WTC11 (cell line): ENCODE results near the gene SH3BP2. TPM values are rescaled to one million over a fixed set of nuclear protein-coding genes. Genes with fewer than 3 reads are reported as not detected.

Experiments used
- ATAC-seq: fragments of 200-7000 bp; cut with Tn5 transposase; 2 replicates; pipeline ENCODE4 v1.10.0; 2021; ENCODE audit warnings: mild to moderate bottlenecking, moderate library complexity
- CTCF ChIA-PET: fragments of 300-600 bp; sonication (Branson Sonifier 250); formaldehyde crosslinking; loops from one replicate; lab custom pipeline; 2021; ENCODE audit warnings: antibody characterized with exemption; lab: Charles Lee
- POLR2A ChIA-PET: fragments of 350-600 bp; sonication (Branson Sonifier 250); formaldehyde crosslinking; loops from one replicate; lab custom pipeline; 2021; ENCODE audit warnings: antibody characterized with exemption; lab: Charles Lee
- DNase-seq: peaks from one replicate; pipeline ENCODE4 v3.0.0; 2021; ENCODE audit warnings: low spot score
- H3K27ac Mint-ChIP-seq: 2 replicates; pipeline ENCODE4 v1.8.0; 2021; ENCODE audit warnings: mixed read lengths
- H3K27me3 Mint-ChIP-seq: 2 replicates; pipeline ENCODE4 v1.8.0; 2021; ENCODE audit warnings: low read depth, mild to moderate bottlenecking, moderate library complexity, mixed read lengths
- H3K36me3 Mint-ChIP-seq: 2 replicates; pipeline ENCODE4 v1.8.0; 2021; ENCODE audit warnings: mixed read lengths
- H3K4me1 Mint-ChIP-seq: 2 replicates; pipeline ENCODE4 v1.8.0; 2022; ENCODE audit warnings: mixed read lengths
- H3K4me3 Mint-ChIP-seq: 2 replicates; pipeline ENCODE4 v1.8.0; 2021; ENCODE audit warnings: mild to moderate bottlenecking, moderate library complexity, mixed read lengths
- H3K9me3 Mint-ChIP-seq: 2 replicates; pipeline ENCODE4 v1.8.0; 2021; ENCODE audit warnings: mixed read lengths
- ARID4B ChIP-seq: sonication (generic); formaldehyde crosslinking; IDR thresholded peaks from 2 replicates; pipeline ENCODE4 v1.8.0; 2023; ENCODE audit warnings: missing genetic modification reagents, mild to moderate bottlenecking, borderline replicate concordance
- CREB1 ChIP-seq: sonication (generic); formaldehyde crosslinking; IDR thresholded peaks from 2 replicates; pipeline ENCODE4 v1.8.0; 2023; ENCODE audit warnings: mild to moderate bottlenecking, missing genetic modification reagents
- CREM ChIP-seq: sonication (generic); formaldehyde crosslinking; IDR thresholded peaks from 2 replicates; pipeline ENCODE4 v1.8.1; 2022; ENCODE audit warnings: mild to moderate bottlenecking, missing genetic modification reagents, moderate library complexity
- E2F1 ChIP-seq: sonication (generic); formaldehyde crosslinking; IDR thresholded peaks from 2 replicates; pipeline ENCODE4 v1.8.0; 2022; ENCODE audit warnings: mild to moderate bottlenecking, missing genetic modification reagents
- JAZF1 ChIP-seq: fragments of 250-450 bp; sonication (Bioruptor Pico); IDR thresholded peaks from 2 replicates; pipeline ENCODE4 v1.9.0; 2021; ENCODE audit warnings: moderate library complexity, mild to moderate bottlenecking, inconsistent platforms
- KAT7 ChIP-seq: sonication (generic); formaldehyde crosslinking; IDR thresholded peaks from 2 replicates; pipeline ENCODE4 v1.8.1; 2023; ENCODE audit warnings: missing genetic modification reagents, mild to moderate bottlenecking, borderline replicate concordance
- NFYB ChIP-seq: sonication (generic); formaldehyde crosslinking; conservative IDR thresholded peaks from 2 replicates; pipeline ENCODE4 v1.8.0; 2022; ENCODE audit warnings: low read depth, missing genetic modification reagents
- NR3C1 ChIP-seq: sonication (generic); formaldehyde crosslinking; conservative IDR thresholded peaks from 2 replicates; pipeline ENCODE4 v1.8.1; 2023; ENCODE audit warnings: low read depth, mild to moderate bottlenecking, missing genetic modification reagents
- OVOL2 ChIP-seq: fragments of 250-450 bp; sonication (Bioruptor Pico); IDR thresholded peaks from 2 replicates; pipeline ENCODE4 v1.9.0; 2021; ENCODE audit warnings: mild to moderate bottlenecking, borderline replicate concordance
- PRRX2 ChIP-seq: fragments of 250-450 bp; sonication (Bioruptor Pico); IDR thresholded peaks from 2 replicates; pipeline ENCODE4 v1.8.0; 2021; ENCODE audit warnings: mild to moderate bottlenecking
- RORB ChIP-seq: fragments of 250-450 bp; sonication (Bioruptor Pico); IDR thresholded peaks from 2 replicates; pipeline ENCODE4 v1.9.0; 2021; ENCODE audit warnings: mild to moderate bottlenecking
- USF1 ChIP-seq: sonication (generic); formaldehyde crosslinking; IDR thresholded peaks from 2 replicates; pipeline ENCODE4 v1.8.0; 2022; ENCODE audit warnings: mild to moderate bottlenecking, missing genetic modification reagents
- ZNF121 ChIP-seq: sonication (generic); formaldehyde crosslinking; IDR thresholded peaks from 2 replicates; pipeline ENCODE4 v1.8.0; 2023; ENCODE audit warnings: missing genetic modification reagents
- ZNF219 ChIP-seq: sonication (generic); formaldehyde crosslinking; IDR thresholded peaks from 2 replicates; pipeline ENCODE4 v1.8.0; 2023; ENCODE audit warnings: missing genetic modification reagents, mild to moderate bottlenecking, borderline replicate concordance
- ZNF232 ChIP-seq: sonication (generic); formaldehyde crosslinking; IDR thresholded peaks from 2 replicates; pipeline ENCODE4 v1.8.0; 2022; ENCODE audit warnings: mild to moderate bottlenecking, missing genetic modification reagents
- ZNF263 ChIP-seq: sonication (generic); formaldehyde crosslinking; IDR thresholded peaks from 2 replicates; pipeline ENCODE4 v1.8.1; 2022; ENCODE audit warnings: low read depth, mild to moderate bottlenecking, moderate library complexity, missing genetic modification reagents
- ZNF416 ChIP-seq: fragments of 250-450 bp; sonication (Bioruptor Pico); IDR thresholded peaks from 2 replicates; pipeline ENCODE4 v1.9.0; 2021; ENCODE audit warnings: mild to moderate bottlenecking, inconsistent platforms
- total RNA-seq: library from RNA; stranded (reverse); gene quantifications from 3 replicates; pipeline ENCODE4 v1.2.3, GENCODE V29; 2021
- TF ChIP-seq, protein P1 (sequence below): fragments of 250-450 bp; sonication (Bioruptor Pico); IDR thresholded peaks from 2 replicates; pipeline ENCODE4 v1.9.0; 2021; ENCODE audit warnings: mild to moderate bottlenecking, borderline replicate concordance
- TF ChIP-seq, protein P2 (sequence below): fragments of 250-450 bp; sonication (Bioruptor Pico); IDR thresholded peaks from 2 replicates; pipeline ENCODE4 v2.1.2; 2022; ENCODE audit warnings: mild to moderate bottlenecking, moderate library complexity
- TF ChIP-seq, protein P3 (sequence below): sonication (generic); formaldehyde crosslinking; IDR thresholded peaks from 2 replicates; pipeline ENCODE4 v1.8.1; 2022; ENCODE audit warnings: low read depth, missing genetic modification reagents, borderline replicate concordance

SH3BP2 gene
- total RNA-seq, 1 experiment from 2014 or later = 49.1 TPM

- TF ChIP-seq, protein P1, sequence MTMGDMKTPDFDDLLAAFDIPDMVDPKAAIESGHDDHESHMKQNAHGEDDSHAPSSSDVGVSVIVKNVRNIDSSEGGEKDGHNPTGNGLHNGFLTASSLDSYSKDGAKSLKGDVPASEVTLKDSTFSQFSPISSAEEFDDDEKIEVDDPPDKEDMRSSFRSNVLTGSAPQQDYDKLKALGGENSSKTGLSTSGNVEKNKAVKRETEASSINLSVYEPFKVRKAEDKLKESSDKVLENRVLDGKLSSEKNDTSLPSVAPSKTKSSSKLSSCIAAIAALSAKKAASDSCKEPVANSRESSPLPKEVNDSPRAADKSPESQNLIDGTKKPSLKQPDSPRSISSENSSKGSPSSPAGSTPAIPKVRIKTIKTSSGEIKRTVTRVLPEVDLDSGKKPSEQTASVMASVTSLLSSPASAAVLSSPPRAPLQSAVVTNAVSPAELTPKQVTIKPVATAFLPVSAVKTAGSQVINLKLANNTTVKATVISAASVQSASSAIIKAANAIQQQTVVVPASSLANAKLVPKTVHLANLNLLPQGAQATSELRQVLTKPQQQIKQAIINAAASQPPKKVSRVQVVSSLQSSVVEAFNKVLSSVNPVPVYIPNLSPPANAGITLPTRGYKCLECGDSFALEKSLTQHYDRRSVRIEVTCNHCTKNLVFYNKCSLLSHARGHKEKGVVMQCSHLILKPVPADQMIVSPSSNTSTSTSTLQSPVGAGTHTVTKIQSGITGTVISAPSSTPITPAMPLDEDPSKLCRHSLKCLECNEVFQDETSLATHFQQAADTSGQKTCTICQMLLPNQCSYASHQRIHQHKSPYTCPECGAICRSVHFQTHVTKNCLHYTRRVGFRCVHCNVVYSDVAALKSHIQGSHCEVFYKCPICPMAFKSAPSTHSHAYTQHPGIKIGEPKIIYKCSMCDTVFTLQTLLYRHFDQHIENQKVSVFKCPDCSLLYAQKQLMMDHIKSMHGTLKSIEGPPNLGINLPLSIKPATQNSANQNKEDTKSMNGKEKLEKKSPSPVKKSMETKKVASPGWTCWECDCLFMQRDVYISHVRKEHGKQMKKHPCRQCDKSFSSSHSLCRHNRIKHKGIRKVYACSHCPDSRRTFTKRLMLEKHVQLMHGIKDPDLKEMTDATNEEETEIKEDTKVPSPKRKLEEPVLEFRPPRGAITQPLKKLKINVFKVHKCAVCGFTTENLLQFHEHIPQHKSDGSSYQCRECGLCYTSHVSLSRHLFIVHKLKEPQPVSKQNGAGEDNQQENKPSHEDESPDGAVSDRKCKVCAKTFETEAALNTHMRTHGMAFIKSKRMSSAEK = no peak
- TF ChIP-seq ZNF219 (CRISPR knock-in tag) (no peak), ZNF263 (no peak)
These were observed 24.3 kb downstream of the SH3BP2 start (continued) for GRCh38 chr4:2817137-2817536.

DNA sequence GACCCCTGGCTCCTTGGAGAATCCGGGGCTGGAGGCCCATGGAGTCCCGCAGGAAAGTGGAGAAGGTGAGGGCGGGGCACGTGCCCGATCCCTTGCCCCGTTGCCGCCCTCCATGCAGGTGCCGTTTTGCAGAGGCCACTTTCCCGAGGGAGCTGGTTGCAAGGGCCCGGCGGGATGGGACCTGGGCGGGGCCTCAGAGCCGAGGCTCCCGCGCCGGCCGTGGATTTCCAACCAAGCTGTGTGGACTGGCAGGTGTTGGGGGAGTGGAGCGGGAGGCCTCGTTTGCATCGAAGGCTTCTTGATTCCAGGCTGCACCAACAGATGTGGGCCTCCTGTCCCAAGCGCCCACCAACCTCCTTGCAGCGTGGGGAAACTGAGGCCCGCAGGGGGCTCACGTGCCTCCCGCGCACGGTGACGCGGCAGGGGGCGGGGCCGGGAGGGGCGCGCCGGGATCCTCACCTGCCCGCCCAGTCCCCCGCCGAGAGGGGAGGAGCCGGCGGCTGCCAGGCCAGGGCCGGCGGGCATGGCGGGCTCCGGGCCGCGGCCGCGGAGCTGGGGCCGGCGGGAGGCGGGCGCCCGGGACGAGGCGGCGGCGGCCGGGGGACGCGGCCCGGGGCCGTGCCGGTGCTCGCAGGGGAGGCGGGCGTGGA is 24.9 kb downstream of the SH3BP2 start:
- peak overlapping the region; percentile 68 for H3K4me3 Mint-ChIP-seq
- H3K9me3 Mint-ChIP-seq = no peaks in the 10 kb centered on the region
- ChIA-PET CTCF (interaction anchor here (0.6 to 1.8 kb wide), 10 partner anchors 17 to 725 kb away, joined by 3 to 17 read pairs (median 3); partner anchors contain the start of genes GRK4, NOP14, SH3BP2 and TNIP2), POLR2A (interaction anchor here (0.6 to 1.2 kb wide), 3 partner anchors 17 to 109 kb away, joined by 3 to 4 read pairs (median 4); no protein-coding TSS in a partner anchor)
- DNase-seq (peak; percentile 65), ATAC-seq (peak; percentile 66)
- H3K27ac Mint-ChIP-seq = no peak overlapping the region
- peaks cover 3% of the 10 kb centered on the region; the same call in 1 of the 2 replicates for H3K36me3 Mint-ChIP-seq
- H3K27me3 Mint-ChIP-seq = peaks cover 10% of the 10 kb centered on the region
- H3K4me1 Mint-ChIP-seq = peaks cover 22% of the 10 kb centered on the region
- TF ChIP-seq CREB1 = 0 out of 2 replicates have a peak, but pooled peaks have one; percentile 44
- TF ChIP-seq, protein P2, sequence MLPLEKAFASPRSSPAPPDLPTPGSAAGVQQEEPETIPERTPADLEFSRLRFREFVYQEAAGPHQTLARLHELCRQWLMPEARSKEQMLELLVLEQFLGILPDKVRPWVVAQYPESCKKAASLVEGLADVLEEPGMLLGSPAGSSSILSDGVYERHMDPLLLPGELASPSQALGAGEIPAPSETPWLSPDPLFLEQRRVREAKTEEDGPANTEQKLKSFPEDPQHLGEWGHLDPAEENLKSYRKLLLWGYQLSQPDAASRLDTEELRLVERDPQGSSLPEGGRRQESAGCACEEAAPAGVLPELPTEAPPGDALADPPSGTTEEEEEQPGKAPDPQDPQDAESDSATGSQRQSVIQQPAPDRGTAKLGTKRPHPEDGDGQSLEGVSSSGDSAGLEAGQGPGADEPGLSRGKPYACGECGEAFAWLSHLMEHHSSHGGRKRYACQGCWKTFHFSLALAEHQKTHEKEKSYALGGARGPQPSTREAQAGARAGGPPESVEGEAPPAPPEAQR (CRISPR knock-in tag) = no peak
- no peak for TF ChIP-seq RORB
- TF ChIP-seq JAZF1 (CRISPR knock-in tag) = no peak
- TF ChIP-seq E2F1 (CRISPR knock-in tag) = no peak
- TF ChIP-seq KAT7 (CRISPR knock-in tag) = no peak
- no peak for TF ChIP-seq OVOL2 (CRISPR knock-in tag)
- TF ChIP-seq ARID4B (CRISPR knock-in tag) = peak; percentile 38; the same call in 1 of the 2 replicates
- TF ChIP-seq ZNF232 = no peak
- no peak for TF ChIP-seq ZNF219 (CRISPR knock-in tag)
- TF ChIP-seq CREM (CRISPR knock-in tag) = 0 out of 2 replicates have a peak, but pooled peaks have one; percentile 42
- TF ChIP-seq ZNF416 (CRISPR knock-in tag) = no peak
- no peak for TF ChIP-seq NR3C1 (CRISPR knock-in tag)
- no peak for TF ChIP-seq ZNF121 (CRISPR knock-in tag)
- TF ChIP-seq, protein P3, sequence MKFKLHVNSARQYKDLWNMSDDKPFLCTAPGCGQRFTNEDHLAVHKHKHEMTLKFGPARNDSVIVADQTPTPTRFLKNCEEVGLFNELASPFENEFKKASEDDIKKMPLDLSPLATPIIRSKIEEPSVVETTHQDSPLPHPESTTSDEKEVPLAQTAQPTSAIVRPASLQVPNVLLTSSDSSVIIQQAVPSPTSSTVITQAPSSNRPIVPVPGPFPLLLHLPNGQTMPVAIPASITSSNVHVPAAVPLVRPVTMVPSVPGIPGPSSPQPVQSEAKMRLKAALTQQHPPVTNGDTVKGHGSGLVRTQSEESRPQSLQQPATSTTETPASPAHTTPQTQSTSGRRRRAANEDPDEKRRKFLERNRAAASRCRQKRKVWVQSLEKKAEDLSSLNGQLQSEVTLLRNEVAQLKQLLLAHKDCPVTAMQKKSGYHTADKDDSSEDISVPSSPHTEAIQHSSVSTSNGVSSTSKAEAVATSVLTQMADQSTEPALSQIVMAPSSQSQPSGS (CRISPR knock-in tag) = no peak
- TF ChIP-seq PRRX2 (CRISPR knock-in tag) = no peak
- TF ChIP-seq USF1 (CRISPR knock-in tag) = peak; percentile 83
- TF ChIP-seq NFYB (CRISPR knock-in tag) = no peak
